ENCODE data around the gene GNB3. TPM values are rescaled to one million over a fixed set of nuclear protein-coding genes. Genes with fewer than 3 reads are reported as not detected.

Gene GNB3
- total RNA-seq, 1 experiment from 2014 or later: 0.21 TPM

DNA sequence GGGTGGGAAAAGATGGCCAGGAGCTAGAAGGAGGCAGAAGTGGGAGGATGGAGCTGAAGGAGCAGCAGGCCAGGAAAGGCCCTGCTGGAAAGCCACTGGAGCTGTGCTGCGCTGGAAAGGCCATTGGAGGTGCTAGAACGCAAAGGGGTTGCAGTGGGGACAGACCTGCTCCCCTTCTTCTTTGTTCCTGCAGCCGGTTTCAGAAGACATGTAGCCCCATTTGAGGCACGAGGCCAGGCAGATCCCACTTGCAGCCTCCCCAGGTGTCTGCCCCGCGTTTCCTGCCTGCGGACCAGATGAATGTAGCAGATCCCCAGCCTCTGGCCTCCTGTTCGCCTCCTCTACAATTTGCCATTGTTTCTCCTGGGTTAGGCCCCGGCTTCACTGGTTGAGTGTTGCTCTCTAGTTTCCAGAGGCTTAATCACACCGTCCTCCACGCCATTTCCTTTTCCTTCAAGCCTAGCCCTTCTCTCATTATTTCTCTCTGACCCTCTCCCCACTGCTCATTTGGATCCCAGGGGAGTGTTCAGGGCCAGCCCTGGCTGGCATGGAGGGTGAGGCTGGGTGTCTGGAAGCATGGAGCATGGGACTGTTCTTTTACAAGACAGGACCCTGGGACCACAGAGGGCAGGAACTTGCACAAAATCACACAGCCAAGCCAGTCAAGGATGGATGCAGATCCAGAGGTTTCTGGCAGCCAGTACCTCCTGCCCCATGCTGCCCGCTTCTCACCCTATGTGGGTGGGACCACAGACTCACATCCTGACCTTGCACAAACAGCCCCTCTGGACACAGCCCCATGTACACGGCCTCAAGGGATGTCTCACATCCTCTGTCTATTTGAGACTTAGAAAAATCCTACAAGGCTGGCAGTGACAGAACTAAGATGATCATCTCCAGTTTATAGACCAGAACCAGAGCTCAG lies 21.4 kb upstream of the GNB3 start:
- no peak overlapping the region for H3K27ac ChIP-seq (ENCODE audit: low read length)
- no TSS peak for BruUV-seq (replicated peaks)
- no peak overlapping the region for H3K4me3 ChIP-seq (ENCODE audit: low read depth in 2 of 2, low read length in 2 of 2)
- no peak for TF ChIP-seq SIN3A (IDR thresholded peaks at IDR 0.05; ENCODE audit: borderline replicate concordance, insufficient read depth, low read depth, low read length)
- TF ChIP-seq, protein P1, sequence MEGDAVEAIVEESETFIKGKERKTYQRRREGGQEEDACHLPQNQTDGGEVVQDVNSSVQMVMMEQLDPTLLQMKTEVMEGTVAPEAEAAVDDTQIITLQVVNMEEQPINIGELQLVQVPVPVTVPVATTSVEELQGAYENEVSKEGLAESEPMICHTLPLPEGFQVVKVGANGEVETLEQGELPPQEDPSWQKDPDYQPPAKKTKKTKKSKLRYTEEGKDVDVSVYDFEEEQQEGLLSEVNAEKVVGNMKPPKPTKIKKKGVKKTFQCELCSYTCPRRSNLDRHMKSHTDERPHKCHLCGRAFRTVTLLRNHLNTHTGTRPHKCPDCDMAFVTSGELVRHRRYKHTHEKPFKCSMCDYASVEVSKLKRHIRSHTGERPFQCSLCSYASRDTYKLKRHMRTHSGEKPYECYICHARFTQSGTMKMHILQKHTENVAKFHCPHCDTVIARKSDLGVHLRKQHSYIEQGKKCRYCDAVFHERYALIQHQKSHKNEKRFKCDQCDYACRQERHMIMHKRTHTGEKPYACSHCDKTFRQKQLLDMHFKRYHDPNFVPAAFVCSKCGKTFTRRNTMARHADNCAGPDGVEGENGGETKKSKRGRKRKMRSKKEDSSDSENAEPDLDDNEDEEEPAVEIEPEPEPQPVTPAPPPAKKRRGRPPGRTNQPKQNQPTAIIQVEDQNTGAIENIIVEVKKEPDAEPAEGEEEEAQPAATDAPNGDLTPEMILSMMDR (IDR thresholded peaks at IDR 0.05): no peak
- no peak for TF ChIP-seq TCF7L2 (IDR thresholded peaks at IDR 0.05; ENCODE audit: low read depth, low read length)
- TF ChIP-seq POLR2AphosphoS5 (IDR thresholded peaks at IDR 0.05; ENCODE audit: low read depth, low read length): no peak
- TF ChIP-seq, protein P2, sequence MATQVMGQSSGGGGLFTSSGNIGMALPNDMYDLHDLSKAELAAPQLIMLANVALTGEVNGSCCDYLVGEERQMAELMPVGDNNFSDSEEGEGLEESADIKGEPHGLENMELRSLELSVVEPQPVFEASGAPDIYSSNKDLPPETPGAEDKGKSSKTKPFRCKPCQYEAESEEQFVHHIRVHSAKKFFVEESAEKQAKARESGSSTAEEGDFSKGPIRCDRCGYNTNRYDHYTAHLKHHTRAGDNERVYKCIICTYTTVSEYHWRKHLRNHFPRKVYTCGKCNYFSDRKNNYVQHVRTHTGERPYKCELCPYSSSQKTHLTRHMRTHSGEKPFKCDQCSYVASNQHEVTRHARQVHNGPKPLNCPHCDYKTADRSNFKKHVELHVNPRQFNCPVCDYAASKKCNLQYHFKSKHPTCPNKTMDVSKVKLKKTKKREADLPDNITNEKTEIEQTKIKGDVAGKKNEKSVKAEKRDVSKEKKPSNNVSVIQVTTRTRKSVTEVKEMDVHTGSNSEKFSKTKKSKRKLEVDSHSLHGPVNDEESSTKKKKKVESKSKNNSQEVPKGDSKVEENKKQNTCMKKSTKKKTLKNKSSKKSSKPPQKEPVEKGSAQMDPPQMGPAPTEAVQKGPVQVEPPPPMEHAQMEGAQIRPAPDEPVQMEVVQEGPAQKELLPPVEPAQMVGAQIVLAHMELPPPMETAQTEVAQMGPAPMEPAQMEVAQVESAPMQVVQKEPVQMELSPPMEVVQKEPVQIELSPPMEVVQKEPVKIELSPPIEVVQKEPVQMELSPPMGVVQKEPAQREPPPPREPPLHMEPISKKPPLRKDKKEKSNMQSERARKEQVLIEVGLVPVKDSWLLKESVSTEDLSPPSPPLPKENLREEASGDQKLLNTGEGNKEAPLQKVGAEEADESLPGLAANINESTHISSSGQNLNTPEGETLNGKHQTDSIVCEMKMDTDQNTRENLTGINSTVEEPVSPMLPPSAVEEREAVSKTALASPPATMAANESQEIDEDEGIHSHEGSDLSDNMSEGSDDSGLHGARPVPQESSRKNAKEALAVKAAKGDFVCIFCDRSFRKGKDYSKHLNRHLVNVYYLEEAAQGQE (IDR thresholded peaks at IDR 0.05; ENCODE audit: insufficient read depth in 1 of 2, low read depth in 2 of 2, low read length in 1 of 2): no peak
- ChIA-PET POLR2A (no interaction called here), CTCF (no interaction called here)
- ATAC-seq: no peak; the same call in 1 of the 2 replicates
- intact Hi-C loops (cut with micrococcal nuclease; ENCODE audit: unreplicated experiment): no loop called here
- H3K4me1 ChIP-seq (ENCODE audit: control insufficient read depth, insufficient read depth, low read length): no peaks in the 10 kb centered on the region
- no peaks in the 10 kb centered on the region for H3K36me3 ChIP-seq (ENCODE audit: control insufficient read depth, insufficient read depth, low read length)
- H3K9me3 ChIP-seq (ENCODE audit: control insufficient read depth, insufficient read depth, low read depth, low read length): no peaks in the 10 kb centered on the region
- H3K27me3 ChIP-seq (ENCODE audit: control insufficient read depth, insufficient read depth, low read length): no peaks in the 10 kb centered on the region
- in situ Hi-C loops (cut with HindIII; ENCODE audit: low pct_unique_long_range_greater_than_20kb, low sequenced_read_pairs): no loop called here
- no peak for DNase-seq (ENCODE audit: low read depth, low spot score)

DNA sequence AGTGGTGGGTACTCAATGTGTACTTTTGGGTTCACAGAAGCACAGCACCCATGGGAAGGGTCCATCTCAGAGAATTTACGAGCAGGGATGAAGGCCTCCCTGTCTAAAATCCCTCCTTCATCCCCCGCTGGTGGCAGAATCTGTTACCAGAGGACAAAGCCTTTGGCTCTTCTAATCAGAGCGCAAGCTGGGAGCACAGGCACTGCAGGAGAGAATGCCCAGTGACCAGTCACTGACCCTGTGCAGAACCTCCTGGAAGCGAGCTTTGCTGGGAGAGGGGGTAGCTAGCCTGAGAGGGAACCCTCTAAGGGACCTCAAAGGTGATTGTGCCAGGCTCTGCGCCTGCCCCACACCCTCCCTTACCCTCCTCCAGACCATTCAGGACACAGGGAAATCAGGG lies 20.6 kb upstream of the GNB3 start:
- H3K27ac ChIP-seq (ENCODE audit: low read length): no peak overlapping the region
- ChIA-PET POLR2A (no interaction called here), CTCF (no interaction called here)

More for the DNA sequence above, 20.6 kb upstream of the GNB3 start:
- TF ChIP-seq, protein P2 (IDR thresholded peaks at IDR 0.05; ENCODE audit: insufficient read depth in 1 of 2, low read depth in 2 of 2, low read length in 1 of 2): no peak
- TF ChIP-seq, protein P1 (IDR thresholded peaks at IDR 0.05): no peak
- TF ChIP-seq TCF7L2 (IDR thresholded peaks at IDR 0.05; ENCODE audit: low read depth, low read length): no peak
- no peak for TF ChIP-seq POLR2AphosphoS5 (IDR thresholded peaks at IDR 0.05; ENCODE audit: low read depth, low read length)
- TF ChIP-seq SIN3A (IDR thresholded peaks at IDR 0.05; ENCODE audit: borderline replicate concordance, insufficient read depth, low read depth, low read length): no peak
- no peaks in the 10 kb centered on the region for H3K9me3 ChIP-seq (ENCODE audit: control insufficient read depth, insufficient read depth, low read depth, low read length)
- no peaks in the 10 kb centered on the region for H3K27me3 ChIP-seq (ENCODE audit: control insufficient read depth, insufficient read depth, low read length)
- H3K4me1 ChIP-seq (ENCODE audit: control insufficient read depth, insufficient read depth, low read length): 0 out of 2 replicates have a peak, but pooled peaks cover 4% of the 10 kb centered on the region
- no peaks in the 10 kb centered on the region for H3K36me3 ChIP-seq (ENCODE audit: control insufficient read depth, insufficient read depth, low read length)
- in situ Hi-C loops (cut with HindIII; ENCODE audit: low pct_unique_long_range_greater_than_20kb, low sequenced_read_pairs) (no loop called here), intact Hi-C loops (cut with micrococcal nuclease; ENCODE audit: unreplicated experiment) (no loop called here)
- no peak for DNase-seq (ENCODE audit: low read depth, low spot score)
- no peak overlapping the region for H3K4me3 ChIP-seq (ENCODE audit: low read depth in 2 of 2, low read length in 2 of 2)
- BruUV-seq (replicated peaks): no TSS peak
- ATAC-seq: no peak
